DMS 273 (cell line): ENCODE data around the gene KRTAP3-3.
A peak's percentile ranks its signal among the peaks of the same experiment; 100 is the strongest.

ENCODE experiments used
- DNase-seq: peaks from one replicate; lab custom pipeline; 2025; ENCODE audit not compliant: unreplicated experiment; lab: John Stamatoyannopoulos, UW

The KRTAP3-3 gene

GRCh38 chr17:40993839-40994238 lies at the start of gene KRTAP3-3:
Gene KRTAP3-3 (minus strand): TSS chr17:40994164. CDS start chr17:40994097, 67 bp downstream.
- DNase-seq, result no peak

DNA sequence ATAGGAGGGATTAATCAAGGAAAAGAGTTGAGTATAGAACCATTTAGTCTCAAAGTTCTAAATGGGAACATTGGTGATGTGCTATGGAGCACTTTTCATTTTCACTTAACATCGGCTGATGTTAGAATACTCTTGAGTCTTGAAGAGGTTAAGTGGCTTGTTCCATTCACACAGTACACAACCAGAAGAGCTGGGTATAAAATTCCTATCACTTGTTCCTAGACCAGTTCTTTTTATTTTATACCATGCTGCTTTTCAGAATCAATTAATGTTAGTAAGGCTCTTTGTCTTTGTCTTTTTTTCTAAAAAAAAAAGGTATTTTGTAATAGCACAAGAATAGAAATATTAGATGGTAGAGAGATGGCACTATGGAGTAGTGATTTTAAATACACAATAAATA lies 49.0 kb upstream of the KRTAP3-3 start:
- no peak for DNase-seq

DNA sequence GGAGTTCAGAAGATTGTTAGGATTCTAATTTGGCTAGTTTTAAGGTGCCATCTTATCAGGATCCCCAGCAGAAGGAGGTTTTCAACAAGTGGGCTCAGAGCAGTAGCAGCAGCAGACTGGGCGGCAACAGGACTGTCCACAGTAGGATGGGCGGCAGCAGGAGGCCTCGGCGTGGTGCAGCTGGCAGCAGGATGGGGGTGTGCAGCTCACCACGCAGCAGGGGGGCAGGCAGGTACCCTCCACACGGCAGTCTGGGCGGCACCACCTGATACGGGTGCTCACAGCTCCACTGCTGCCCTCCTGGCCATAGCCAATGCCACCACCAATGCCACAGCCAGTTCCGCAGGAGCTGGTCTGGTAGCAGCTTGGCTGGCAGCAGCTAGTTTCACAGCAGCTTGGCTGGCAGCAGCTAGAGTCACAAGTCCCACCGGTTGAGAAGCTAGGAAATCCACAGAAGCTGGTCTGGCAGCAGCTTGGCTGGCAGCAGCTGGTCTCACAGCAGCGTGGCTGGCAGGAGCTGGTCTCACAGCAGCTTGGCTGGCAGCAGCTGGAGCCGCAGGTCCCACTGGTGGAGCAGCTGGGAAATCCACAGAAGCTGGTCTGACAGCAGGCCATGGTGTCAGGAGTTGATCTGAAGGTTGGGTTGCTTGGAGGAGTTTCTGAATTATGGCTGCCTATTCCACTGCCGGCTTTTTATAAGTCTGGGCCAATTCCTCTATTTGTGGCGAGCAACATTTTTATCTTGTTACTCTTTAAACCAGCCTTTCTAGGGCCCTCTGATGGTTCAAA lies 47.0 kb upstream of the KRTAP3-3 start, which contains the start of gene KRTAP1-1:
KRTAP1-1 (minus strand) TSS at position 668 of the 789 bp plus-strand sequence; CDS start at position 615, 53 bp downstream.
- DNase-seq, result peak; percentile 85

- DNase-seq, result no peak
These were observed 43.9 kb upstream of the KRTAP3-3 start for GRCh38 chr17:41037853-41038350.

DNA sequence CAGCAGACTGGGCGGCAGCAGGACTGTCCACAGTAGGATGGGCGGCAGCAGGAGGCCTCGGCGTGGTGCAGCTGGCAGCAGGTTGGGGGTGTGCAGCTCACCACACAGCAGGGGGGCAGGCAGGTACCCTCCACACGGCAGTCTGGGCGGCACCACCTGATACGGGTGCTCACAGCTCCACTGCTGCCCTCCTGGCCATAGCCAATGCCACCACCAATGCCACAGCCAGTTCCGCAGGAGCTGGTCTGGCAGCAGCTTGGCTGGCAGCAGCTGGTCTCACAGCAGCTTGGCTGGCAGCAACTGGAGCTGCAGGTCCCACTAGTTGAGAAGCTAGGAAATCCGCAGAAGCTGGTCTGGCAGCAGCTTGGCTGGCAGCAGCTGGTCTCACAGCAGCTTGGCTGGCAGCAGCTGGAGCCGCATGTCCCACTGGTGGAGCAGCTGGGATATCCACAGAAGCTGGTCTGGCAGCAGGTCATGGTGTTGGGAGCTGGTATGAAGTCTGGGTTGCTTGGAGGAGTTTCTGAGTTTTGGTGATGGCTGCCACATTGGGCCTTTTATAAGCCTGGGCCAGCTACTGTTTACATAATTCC lies 40.5 kb upstream of the KRTAP3-3 start, which contains the start of gene KRTAP1-3:
KRTAP1-3 (minus strand) TSS at position 529 of the 590 bp plus-strand sequence; CDS start at position 476, 53 bp downstream.
- peak; percentile 82 for DNase-seq

GRCh38 chr17:41029633-41030245 lies 35.8 kb upstream of the KRTAP3-3 start, which contains the start of gene KRTAP1-4:
Gene KRTAP1-4 (minus strand): TSS chr17:41030195. CDS start chr17:41030078, 117 bp downstream.
- peak; percentile 3 for DNase-seq

- DNase-seq, result peak; percentile 62
These were observed 32.9 kb upstream of the KRTAP3-3 start, which contains the start of gene KRTAP1-5 for GRCh38 chr17:41026715-41027471. Gene KRTAP1-5 (minus strand): TSS chr17:41027208. CDS start chr17:41027155, 53 bp downstream.

DNA sequence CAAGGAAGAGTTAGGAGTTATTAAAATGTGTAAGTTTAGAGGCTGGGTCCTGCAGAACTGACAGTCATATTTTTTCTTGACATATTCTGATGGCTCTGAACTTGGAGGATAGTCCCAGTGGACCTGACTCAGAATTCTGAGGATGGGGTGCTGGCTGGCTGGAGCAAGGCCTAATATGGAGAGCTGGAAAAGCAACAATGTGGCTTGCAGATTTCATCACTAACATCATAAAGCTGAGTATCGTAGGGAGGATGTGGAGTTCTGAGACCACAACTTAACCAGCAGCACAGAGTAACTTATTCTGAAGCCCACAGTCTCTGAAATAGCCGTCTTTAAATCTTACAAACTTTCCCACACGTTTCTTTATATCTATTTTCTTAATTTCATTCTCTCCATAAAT lies 30.7 kb upstream of the KRTAP3-3 start:
- DNase-seq, result no peak

DNA sequence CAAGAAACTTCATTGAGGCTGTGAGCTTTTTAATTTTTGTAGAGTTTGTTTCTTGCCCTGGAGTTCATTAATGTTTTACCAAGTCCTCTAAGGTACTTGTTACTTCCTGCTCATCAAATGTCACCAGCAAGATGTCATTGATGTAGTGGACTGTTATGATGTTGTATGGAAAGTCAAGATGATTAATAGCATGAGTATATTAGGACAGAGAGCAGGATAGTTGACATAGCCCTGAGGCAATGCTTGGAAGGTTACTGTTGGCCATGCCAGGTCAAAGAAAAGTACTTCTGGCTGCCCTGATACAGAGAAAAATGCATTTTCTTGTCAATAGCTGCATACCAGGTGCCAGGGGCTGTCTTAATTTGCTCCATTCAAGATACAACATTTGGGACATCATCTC lies 26.4 kb upstream of the KRTAP3-3 start:
- no peak for DNase-seq

GRCh38 chr17:41019415-41019814 lies 25.5 kb upstream of the KRTAP3-3 start:
- no peak for DNase-seq

DNA sequence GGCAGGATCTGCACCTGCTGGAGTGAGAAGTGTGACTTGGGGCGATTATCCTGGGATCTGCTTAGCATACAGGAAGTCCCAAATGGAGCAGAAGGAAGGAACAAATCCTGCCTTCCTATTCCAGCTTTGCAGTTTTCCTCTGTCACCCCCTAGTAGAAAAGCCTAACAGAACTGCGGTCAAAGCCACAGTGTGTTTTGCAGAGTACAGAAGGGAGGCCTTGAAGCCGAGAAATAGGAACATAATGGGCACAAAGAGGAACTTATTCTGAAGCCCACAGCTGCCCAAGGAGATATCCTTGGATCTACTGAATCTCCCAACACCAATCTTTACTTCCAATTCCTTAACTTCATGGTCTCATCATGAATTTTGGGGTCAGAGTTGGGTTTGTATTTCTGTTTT lies 24.6 kb upstream of the KRTAP3-3 start:
- DNase-seq, result no peak

GRCh38 chr17:41016578-41017215 lies 22.7 kb upstream of the KRTAP3-3 start:
- no peak for DNase-seq

DNA sequence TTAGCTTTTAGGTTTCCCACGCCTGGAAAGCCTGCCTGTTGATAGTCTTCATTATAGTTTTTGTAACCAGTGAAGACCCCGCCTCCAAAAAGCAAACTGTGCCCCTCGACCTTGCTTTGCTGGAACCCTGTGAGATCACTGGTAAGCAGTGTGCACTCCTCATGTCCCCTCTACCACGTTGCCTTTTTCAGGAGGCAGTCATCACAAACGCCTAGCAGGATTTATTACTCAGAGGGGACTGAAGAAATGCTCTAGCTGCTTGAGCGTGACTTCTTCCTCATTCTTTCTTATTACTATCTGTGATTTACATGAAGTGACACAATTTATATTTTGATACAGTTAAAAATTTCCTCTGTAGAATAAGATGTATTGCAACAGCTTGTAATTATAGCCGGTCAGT lies 21.5 kb upstream of the KRTAP3-3 start:
- no peak for DNase-seq

GRCh38 chr17:41013606-41014005 lies 19.6 kb upstream of the KRTAP3-3 start:
- peak; percentile 35 for DNase-seq

- DNase-seq, result no peak
These were observed 19.2 kb upstream of the KRTAP3-3 start for GRCh38 chr17:41013181-41013580.

- no peak for DNase-seq
These were observed 18.6 kb upstream of the KRTAP3-3 start for GRCh38 chr17:41012326-41013120.

GRCh38 chr17:41010441-41010840 lies 16.5 kb upstream of the KRTAP3-3 start:
- DNase-seq, result no peak

DNA sequence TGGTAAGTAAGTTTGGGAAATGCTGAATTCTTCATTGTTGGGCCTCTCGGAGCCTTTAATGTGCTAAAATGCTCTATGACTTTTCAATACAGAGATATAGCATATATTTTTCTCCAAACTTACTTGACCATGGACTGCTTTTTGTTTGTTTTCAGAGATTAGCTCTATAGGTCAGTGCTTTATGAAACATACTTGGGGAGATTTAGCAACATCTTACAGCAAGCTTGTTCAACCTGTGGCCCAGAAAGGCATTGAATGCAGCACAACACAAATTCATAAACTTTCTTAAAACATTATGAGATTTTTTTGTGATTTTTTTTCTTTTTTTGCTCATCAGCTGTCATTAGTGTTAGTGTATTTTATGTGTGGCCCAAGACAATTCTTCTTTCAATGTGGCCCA lies 16.0 kb upstream of the KRTAP3-3 start:
- no peak for DNase-seq

DNA sequence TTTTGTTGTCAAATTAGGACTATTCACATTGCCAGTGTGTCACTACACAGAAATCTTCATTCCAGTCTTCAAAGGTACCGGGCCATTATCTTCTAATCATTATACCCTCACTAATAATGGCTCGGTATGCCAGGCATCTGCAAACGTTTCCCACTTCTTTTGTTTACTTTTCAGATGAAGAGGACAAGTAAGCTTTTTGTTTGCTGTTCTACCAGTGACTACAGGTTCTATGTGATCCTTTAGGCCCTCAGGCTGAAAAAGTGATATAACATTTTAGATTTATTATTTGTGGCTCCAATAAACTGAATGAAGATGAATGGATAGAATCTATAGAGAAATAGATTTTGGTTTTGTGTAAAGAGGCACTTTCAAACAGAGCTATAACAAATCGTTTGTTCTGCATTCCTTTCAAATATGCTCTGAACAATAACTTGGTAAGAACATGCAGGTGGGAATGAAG lies 15.4 kb upstream of the KRTAP3-3 start:
- DNase-seq, result no peak
